Ramos (cell line): ENCODE measurements around the gene FBLN5.
"Not testable (repeated sequence)": the region's sequence is repeated elsewhere in the genome, so short reads cannot be mapped to it uniquely, and the experiment has no call there.

Experiments
- in situ Hi-C: fragments of 300-500 bp; cut with MboI; formaldehyde crosslinking; loops from one replicate; pipeline ENCODE4 v1.14.3; 2022; ENCODE audit warnings: low sequenced_read_pairs; ENCODE audit not compliant: unreplicated experiment

The FBLN5 gene

DNA sequence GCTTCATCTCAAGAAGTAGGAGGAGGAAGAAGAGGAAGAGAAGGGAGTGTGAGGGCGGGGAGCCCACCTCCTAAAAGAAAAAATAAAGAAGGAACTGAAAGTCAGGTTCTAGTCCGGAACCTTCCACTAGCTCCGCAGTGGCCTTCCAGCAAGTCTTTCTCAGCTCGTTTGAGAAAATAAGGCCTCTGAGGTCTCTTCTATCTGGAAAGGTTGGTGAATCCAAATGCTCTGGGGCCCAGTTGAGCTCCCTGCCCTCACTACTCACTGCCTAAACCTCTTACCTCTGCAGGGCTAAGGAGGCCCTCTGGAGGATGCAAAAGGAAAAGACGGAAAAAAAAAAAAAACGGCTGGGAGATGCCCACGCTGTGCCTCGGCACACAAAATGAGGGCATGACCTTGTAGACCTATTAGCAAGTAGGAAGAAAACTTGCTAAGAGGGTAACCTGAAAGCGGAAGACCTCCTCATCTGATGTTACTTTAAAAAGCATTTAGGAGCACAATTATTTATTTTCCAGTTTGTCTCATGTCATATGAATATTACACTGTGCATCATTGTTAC is 35.9 kb downstream of the FBLN5 start:
- in situ Hi-C loops: no loop called here

DNA sequence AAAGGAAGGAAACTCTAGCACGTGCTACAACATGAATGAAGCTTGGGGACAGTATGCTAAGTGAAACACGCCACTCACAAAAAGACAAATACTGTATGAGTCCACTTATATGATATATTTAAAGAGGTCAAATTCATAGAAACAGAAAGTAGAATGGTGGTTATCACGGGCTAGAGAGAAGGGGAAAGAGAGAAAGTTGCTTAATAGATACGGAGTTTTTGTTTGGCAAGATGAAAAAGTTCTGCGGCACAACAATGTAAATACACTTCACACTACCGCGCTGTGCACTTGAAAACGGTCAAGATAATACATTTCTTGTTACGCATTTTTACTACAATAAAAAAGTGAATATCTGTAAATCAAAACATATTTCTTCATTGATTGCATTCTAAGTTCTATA is 37.3 kb downstream of the FBLN5 start:
- in situ Hi-C loops: no loop called here

DNA sequence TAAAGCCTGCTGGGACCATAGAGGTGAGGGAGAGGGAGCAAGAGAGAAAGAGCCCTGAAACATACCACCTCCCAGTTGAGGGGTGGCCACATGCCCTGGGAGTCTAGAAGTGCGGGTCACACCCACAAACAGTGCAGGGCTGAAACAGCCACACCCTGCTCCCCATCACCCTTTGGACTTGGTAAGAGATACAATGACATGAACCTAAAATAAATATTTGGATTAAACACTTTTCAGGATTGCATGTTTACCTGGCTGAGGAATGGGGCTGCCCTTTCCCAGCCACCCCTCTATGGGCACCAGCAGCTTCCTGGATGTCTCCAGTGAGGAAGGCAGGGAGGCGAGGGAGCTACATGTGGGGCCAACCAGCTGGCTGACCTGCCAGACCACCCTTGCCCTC is 41.1 kb downstream of the FBLN5 start:
- in situ Hi-C loops: no loop called here

DNA sequence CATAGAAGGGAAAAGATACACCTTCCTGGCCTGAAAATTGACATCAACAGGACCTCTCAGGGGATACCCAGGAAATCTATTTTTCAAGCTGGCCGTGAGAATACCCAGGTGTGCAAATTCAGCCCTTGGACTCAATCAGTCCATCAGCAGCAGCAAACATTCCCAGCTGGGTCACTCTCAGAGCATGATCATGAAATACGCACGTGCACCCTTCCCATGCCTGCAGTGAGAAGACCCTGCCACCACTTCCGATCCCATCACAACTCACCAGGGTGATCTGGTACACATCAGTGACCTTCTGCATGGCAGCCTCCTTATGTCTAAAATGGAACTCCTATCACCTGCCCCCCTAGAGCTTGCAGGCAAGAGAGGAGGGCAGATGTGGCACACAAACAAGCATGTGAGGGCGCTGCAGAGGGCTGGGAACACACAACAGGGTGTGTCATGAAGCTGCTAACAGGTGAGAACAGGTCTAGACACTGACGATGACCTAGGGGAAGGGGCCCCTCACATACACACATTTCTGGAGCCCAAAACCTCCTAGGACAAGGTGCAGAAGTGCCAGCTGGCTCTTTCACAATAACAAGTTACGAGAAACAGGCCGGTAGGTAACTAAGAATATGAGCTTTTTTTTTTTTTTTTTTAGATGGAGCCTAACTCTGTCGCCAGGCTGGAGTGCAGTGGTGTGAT is 42.4 kb downstream of the FBLN5 start:
- in situ Hi-C loops: no loop called here

DNA sequence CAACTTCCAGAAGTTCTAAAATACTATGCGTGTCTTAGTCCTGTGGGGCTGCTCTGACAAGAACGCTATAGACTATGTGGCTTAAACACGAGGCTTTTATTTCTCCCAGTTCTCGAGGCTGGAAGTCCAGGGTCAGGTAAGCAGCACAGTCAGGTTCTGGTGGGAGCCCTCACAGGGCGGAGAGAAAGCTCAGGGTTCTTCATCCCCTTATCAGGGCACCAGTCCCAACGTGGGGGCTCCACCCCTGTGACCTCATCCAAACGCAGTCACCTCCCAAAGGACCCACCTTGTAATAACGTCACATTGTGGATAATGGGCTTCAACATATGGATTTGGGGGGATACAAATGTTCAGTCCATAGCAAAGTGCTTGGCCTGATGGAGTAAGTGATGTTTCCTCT is 43.0 kb downstream of the FBLN5 start:
- in situ Hi-C loops: no loop called here

DNA sequence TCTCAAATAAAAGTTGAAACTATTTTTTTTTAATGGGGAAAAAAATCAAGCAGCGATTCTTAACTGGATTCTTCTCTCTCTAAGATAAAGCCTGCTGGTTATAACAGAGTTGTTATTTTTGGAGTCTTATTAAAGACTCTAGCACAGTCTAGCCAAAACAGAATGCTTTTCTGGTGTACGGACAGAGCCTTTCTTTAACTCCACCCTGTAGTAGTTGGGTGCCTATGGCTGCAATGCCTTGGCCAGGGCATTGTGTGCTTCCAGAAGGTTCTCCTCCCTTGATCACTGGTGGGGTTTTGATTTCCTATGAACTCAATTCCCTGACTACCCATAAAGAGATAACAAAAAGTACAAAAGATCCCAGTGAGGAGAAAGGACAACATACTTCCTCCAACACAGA is 44.4 kb downstream of the FBLN5 start:
- in situ Hi-C loops: no loop called here

DNA sequence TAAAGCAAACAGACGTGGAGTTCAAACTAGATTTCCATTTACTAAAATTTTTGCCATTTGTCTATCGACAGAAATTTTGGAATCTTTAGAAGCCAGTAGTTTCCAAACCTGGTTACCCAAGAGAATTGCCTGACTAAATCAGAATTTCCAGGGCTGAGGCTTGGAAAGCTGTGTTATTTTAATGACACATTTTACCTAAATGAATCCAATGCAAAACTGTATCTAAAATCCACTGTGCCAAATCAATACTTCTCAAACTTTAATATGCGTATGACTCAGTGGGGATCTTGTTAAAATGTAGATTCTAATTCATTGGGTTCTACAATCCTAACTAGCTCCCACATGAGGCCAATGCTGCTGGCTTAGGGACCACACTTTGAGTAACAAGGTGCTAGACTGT is 45.2 kb downstream of the FBLN5 start:
- in situ Hi-C loops: no loop called here

DNA sequence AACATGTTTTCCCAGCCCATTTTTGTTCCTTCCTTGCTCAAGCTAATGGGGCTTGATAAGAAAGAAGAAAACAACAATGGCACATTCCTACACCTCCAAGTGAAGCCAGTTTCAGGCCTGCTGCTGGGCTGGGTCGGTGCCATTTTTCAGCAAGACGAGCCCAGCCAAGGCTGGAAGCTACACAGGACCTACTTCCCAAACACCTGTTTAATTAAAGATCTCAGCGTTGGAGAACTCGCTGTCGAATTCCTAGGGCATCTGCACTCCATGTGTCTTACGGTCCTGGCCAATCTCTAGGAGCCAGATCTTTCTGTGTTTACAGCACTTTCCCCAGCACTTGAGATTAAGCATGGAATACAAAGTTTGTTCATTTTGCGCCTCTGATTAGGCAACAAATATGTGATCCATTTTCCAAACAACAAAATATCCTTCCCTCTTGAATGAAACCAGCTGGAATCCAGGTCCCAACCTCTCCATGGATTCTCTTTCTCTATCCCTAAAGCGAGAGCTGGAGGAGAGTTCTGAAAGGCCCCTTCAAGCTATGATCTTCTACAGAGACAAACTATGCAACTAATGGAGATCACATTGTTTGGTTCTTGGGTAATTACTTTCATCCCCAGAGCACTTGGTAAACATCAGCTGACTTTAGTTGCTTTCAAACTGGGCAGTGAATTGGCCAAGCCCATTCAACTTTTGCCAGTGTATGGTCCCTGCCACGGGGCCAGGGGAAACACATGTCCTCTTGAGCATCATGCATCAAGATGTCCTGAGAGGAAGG is 45.9 kb downstream of the FBLN5 start:
- in situ Hi-C loops: no loop called here

DNA sequence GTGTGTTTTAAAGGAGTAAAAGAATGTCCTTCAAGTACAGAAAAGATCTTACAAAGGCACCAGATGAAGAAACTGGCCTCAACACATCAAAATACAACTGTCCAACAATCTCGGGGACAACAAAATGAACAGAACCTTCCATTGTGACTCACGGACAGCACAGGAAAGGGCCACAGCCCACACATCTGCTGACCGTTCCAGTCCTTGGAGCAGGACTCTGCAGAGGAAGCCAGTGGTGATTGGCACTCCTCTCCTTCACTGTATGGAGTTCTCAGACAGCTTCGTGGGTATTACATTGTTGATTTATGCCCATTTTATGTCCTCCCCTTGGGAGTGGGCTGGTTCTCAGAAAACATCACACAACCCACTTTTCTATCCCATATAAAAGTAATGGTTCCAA is 47.7 kb downstream of the FBLN5 start:
- in situ Hi-C loops: no loop called here

DNA sequence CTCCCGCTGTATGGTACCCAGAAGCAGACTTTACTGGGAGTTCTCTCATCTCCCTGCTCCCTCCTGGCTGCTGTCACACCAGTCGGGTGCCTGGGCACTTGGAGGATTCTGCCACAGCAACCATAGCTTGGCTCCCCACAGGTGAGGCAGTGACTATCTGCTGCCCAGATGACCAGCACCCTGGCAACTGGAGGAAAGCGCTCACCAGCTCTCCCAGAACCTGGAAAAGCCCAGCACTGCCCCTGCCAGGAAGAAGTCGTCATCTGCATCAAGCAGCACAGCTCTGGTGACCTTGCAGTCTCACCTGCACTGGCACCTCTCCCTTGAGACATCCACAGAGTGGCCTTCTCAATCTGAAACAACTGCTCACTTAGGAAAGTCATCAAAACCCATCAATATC is 48.3 kb downstream of the FBLN5 start:
- in situ Hi-C loops: no loop called here

DNA sequence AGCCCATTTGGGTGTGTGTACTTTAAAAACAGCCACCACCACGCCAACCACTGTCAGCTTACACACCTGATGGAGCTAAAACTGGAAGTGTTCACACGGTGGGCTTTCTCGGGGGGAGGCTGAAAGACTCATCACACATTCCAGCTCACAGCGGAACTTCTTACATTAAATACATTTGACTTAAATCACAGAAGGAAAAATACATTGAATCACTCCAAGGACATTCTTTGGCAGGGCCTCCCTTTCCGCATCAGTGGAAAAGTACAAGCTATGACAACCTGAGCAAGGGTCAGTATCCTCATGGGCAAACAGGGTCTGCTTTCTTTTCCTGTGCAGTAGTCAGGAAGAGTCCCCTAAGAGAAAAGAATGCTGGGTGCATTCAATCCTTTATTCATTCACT is 49.1 kb downstream of the FBLN5 start:
- in situ Hi-C loops: no loop called here

DNA sequence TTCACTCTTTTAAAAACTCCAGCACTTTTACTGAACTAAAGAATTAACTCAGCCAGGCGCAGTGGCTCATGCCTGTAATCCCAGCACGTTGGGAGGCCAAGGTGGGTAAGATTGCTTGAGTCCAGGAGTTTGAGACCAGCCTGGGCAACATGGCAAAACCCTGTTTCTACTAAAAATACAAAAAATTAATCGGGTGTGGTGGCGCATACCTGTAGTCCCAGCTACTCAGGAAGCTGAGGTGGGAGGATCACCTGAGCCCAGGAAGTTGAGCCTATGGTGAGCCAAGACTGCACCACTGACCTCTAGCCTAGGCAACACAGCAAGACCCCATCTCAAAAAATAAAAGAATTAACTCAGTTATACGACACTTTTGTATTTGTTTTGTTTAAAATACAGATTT is 49.8 kb downstream of the FBLN5 start:
- in situ Hi-C loops: not testable (repeated sequence)

DNA sequence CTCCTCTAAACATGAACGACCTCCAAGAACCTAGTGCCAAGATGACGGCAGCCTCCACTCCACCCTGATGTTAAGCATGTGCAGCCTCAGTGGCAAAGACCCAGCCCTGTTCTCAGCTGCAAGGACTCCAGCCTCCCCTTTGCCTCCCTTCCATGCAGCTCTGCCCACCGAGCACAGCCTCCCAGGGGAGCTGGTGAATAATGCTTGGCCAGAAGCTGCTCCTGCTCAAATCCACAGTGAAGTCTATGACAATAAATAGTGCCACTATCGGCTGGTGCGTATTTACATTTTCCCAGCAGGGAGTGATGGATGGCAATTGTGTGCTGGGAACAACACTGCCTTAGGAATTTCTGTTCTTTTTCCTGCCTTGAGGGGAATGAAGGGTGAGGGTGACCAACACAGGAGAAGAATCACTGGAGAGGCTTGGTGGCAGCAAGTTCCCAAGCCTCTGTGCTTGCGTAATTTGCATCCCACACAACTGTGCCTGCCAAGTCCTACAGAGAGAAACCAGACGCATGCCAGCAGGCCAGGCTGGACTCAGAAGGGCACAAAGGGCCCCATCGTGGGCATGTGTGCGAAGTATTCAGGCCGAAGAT is 50.3 kb downstream of the FBLN5 start:
- in situ Hi-C loops: no loop called here

DNA sequence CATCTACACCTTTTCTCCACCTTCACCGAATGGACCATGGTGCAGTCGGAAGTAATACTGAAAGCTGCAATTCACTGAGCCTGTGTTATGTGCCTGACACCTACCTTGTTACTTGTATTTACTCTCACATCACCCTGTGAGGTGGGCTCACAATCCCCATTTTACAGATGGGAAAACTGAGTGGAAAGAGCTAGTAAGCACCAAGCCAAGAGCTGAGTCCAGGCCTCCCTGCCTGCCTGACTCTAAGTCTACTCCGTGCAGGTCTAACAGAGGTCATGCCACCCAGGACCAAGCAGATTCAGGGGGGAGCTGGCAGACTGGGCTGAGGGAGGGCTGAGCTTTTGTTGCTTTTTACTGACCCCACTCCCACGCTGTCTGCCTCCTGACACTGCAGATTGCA is 51.1 kb downstream of the FBLN5 start:
- in situ Hi-C loops: no loop called here

DNA sequence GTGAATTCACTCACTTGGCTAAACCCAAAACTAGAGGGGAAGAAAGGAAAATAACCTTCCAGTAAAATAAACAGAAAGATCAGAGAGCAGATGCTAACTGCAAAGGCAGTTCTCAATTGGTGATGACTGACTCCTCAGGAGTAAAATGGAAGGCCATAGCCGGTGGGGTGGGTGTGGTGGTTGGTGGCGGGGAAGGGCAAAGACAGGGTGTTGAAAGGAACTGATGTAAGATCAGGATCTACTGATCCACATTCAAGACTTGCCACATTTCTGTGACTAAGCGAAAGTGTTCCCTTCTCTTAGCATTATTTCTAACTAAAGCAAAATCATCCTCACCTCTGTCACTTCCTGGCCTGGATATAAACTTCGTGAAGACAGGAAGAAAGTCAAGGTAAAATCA is 53.8 kb downstream of the FBLN5 start:
- in situ Hi-C loops: no loop called here

DNA sequence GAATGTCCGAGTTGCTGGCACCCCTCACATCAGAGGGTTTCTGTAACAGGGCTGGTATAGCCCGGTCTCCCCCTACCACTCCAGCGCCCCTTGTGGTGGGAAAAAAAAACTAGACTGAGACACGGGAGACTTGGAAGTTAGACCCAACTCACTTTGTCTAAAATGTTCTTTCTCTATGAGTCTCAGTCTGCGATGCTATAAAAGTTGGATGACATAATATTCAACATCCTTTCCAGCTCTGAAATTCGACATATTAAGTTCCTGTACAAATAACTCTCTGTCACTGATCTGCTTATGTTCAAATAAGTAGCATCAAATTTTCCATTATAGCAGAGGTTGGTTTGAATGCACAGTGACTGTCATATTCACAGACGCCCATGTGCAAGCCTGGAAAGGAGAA is 54.5 kb downstream of the FBLN5 start:
- in situ Hi-C loops: no loop called here

DNA sequence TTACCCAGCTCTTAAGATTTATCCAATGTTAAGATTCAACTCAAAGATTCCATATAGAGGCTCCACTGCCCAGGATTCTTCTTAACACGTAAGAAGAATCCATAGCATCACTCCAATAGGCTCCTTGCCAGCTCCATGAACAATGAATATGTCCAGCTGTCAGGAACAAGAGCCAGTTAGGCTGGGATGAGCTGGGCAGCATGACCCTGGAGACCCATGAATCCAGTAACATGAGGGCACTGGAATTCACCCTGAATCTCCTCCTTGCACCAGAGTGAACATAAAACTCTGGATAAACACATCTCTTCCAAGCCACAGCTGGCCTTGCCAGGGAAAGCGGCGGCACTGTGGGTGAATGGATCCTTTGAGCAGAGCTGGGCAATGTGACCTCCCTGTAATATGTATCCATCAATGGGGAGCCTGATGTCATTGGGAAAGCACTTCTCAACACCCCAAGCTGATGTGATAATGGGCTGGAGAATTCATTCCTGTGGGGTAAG is 55.7 kb downstream of the FBLN5 start:
- in situ Hi-C loops: no loop called here

DNA sequence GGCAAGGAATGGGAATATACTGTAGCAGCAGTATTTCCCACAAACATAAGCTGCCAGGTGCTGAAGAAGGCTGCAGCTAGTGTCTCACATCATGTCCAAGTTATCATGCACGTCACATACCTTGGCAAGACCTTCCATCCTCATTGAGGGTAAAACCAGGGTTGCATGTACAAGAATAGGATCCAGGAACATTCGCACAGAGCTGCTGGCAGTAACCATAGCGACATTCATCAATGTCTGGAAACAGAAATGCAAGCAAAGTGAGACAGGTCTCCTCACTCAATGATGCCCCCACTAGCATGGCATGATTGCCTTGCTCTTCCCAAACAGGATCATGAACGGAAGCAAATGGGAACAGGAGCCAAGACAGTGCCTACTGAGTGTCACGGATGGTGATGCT is 56.4 kb downstream of the FBLN5 start:
- in situ Hi-C loops: no loop called here

DNA sequence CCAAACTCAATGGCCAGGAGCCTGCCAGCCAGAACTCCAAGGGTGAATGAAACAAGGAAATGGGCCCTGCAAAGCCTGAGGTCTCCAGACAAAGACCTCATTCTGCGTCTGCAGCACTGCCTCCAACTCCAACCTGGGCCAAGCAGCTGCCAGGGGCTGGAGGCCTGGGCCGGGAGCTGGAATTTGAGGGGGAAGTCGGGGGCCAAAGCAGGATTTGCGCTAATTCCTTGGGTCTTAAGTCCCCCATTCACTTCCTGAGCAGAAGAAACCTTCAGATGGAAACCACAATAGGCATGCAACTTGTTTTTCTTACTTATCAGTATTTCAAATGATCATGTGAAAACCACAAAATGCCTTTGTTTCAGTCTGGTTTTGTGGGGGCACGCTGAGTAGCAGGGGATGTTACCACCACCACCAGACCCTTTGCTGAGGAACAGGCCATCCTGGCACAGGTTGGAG is 57.2 kb downstream of the FBLN5 start:
- in situ Hi-C loops: no loop called here

DNA sequence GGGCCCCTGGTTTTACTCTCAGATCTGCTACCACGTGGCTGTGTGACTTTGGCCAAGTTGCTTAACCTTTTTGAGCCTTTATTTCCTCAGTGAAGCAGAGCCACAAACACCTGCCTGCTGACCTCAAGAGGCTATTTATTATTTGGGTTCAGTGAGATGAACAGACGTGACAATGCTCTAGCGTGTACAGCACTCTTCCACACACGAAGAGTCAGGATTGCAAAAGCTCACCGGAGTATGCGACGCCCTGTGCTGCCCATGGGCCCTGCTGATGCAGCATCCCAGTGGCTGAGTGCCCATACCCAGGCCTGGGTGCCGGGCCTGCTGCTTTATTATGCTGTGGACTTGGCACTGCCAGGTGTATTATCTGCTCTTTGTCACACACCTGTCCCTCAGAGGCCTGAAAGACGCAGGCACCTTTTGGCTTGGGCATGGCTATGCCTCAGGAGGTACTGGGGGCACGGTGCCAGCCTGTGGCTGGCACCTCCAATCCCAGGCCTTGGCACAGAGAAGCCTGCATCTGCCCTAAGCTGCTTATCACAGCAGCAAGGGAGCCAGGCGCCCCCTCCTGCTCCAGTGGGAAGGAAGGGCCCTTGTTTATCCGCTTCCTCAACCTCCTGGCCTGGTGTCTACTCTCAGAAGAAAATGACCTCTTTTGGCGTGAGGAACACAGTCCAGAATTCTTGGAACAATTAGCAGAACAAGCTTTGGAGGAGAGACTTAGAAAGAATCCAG is 57.9 kb downstream of the FBLN5 start:
- in situ Hi-C loops: no loop called here
